Tibial nerve (tissue), 4 donors: ENCODE data around the gene MGMT. TPM values are rescaled to one million over a fixed set of nuclear protein-coding genes. Genes with fewer than 3 reads are reported as not detected.

Source experiments
- DNase-seq, 2 donors: peaks; one replicate each; pipeline ENCODE4 v3.0.0-alpha.2; 2019; ENCODE audit warnings: low spot score in 2 of 2
- H3K27ac ChIP-seq, 4 donors: fragments of 200-600 bp; sonication (generic) in 3 of 4; one replicate each; pipeline ENCODE4 v1.5.1; 2017 to 2019; ENCODE audit warnings: mild to moderate bottlenecking in 1 of 4
- H3K27me3 ChIP-seq, 2 donors: fragments of 200-600 bp; sonication (generic) in 1 of 2; one replicate each; pipeline versions ENCODE4 v1.5.1 to v1.6.0; 2017 to 2019
- H3K36me3 ChIP-seq, 3 donors: fragments of 200-600 bp; sonication (generic); one replicate each; pipeline ENCODE4 v1.5.1; 2018 to 2019
- H3K4me1 ChIP-seq, 4 donors: fragments of 200-600 bp; sonication (generic) in 3 of 4; one replicate each; pipeline ENCODE4 v1.5.1; 2017 to 2019
- H3K4me3 ChIP-seq, 4 donors: fragments of 200-600 bp; sonication (generic) in 3 of 4; one replicate each; pipeline ENCODE4 v1.5.1; 2017 to 2019; ENCODE audit warnings: mild to moderate bottlenecking in 1 of 4, moderate library complexity in 1 of 4
- H3K9me3 ChIP-seq, 4 donors: fragments of 200-600 bp; sonication (generic) in 3 of 4; one replicate each; pipeline ENCODE4 v1.5.1; 2017 to 2019
- EP300 ChIP-seq, 2 donors: sonication (generic); formaldehyde crosslinking; IDR thresholded peaks; one replicate each; pipeline ENCODE4 v1.6.1; 2017; ENCODE audit warnings: antibody characterized with exemption in 2 of 2, mild to moderate bottlenecking in 1 of 2
- POLR2A ChIP-seq, 2 donors: fragments of 450-650 bp; IDR thresholded peaks; one replicate each; pipeline ENCODE4 v1.6.1; 2017; ENCODE audit warnings: antibody characterized with exemption in 2 of 2, mild to moderate bottlenecking in 2 of 2, moderate library complexity in 2 of 2
- WGBS, 2 donors: methylation state at CpG; one replicate each; pipeline ENCODE4 v1.1.5; 2018; 5-methylcytosine and 5-hydroxymethylcytosine counted together
- total RNA-seq, 4 donors: library from RNA; depleted of rRNA; stranded (reverse); fragments of >200 nt; gene quantifications; one replicate each; pipeline ENCODE4 v1.1.0, GENCODE V29; 2016
- TF ChIP-seq, protein P1 (sequence below), 5 experiments: fragments of 200-600 bp in 3 of 5; fragments of 450-650 bp in 2 of 5; sonication (generic) in 3 of 5; IDR thresholded peaks; one replicate each; pipeline ENCODE4 v1.5.1; 2016 to 2019; ENCODE audit warnings: antibody characterized with exemption in 5 of 5, mild to moderate bottlenecking in 3 of 5, moderate library complexity in 2 of 5

MGMT gene
- total RNA-seq, 4 donors from 2014 or later = 26.1 to 39.1 (median 33.7) TPM

DNA sequence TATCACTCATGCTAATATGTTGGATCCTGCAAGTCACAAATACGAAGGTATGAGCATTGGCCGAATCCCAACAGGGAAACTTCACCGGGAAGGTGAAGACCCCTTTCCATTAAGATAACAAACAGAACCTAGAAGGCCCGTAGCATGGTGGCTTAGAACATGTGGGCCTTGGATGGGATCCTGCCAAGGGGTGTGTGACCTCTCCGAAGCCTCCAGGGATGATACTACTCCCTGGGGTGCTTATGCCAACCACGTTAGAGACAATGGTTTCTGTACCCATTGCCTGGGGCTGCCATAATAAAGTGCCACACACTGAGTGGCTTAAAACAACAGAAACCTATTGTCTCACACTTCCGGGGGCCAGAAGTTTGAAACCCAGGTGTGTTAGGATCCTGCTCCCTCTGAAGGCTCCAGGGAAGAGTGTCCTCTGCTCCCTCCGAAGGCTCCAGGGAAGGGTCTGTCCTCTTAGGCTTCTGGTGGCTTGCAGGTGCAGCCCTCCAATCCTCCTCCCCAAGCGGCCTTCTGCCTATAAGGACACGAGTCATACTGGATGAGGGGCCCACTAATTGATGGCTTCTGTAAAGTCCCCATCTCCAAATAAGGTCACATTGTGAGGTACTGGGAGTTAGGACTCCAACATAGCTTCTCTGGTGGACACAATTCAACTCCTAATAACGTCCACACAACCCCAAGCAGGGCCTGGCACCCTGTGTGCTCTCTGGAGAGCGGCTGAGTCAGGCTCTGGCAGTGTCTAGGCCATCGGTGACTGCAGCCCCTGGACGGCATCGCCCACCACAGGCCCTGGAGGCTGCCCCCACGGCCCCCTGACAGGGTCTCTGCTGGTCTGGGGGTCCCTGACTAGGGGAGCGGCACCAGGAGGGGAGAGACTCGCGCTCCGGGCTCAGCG, 992 bp upstream of the MGMT start:
- H3K4me1 ChIP-seq = peaks cover 0 to 18% (median 8%) of the 10 kb centered on the region in 4 donors
- 85 to 86% methylated on average over 14 to 19 of the region's 21 CpGs for WGBS, 2 donors
- H3K9me3 ChIP-seq = no peaks in the 10 kb centered on the region
- peak overlapping the region in 3 of 4 donors; percentile 73 to 86 (median 85) for H3K27ac ChIP-seq
- TF ChIP-seq POLR2A (IDR thresholded peaks at IDR 0.05) = no peak
- no peak for TF ChIP-seq EP300 (IDR thresholded peaks at IDR 0.05)
- TF ChIP-seq, protein P1, sequence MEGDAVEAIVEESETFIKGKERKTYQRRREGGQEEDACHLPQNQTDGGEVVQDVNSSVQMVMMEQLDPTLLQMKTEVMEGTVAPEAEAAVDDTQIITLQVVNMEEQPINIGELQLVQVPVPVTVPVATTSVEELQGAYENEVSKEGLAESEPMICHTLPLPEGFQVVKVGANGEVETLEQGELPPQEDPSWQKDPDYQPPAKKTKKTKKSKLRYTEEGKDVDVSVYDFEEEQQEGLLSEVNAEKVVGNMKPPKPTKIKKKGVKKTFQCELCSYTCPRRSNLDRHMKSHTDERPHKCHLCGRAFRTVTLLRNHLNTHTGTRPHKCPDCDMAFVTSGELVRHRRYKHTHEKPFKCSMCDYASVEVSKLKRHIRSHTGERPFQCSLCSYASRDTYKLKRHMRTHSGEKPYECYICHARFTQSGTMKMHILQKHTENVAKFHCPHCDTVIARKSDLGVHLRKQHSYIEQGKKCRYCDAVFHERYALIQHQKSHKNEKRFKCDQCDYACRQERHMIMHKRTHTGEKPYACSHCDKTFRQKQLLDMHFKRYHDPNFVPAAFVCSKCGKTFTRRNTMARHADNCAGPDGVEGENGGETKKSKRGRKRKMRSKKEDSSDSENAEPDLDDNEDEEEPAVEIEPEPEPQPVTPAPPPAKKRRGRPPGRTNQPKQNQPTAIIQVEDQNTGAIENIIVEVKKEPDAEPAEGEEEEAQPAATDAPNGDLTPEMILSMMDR (IDR thresholded peaks at IDR 0.05) = no peak
- no peaks in the 10 kb centered on the region for H3K27me3 ChIP-seq
- H3K36me3 ChIP-seq = peaks cover 0 to 17% (median 0%) of the 10 kb centered on the region in 3 donors
- H3K4me3 ChIP-seq = peak overlapping the region; percentile 35 to 84 (median 67)
- DNase-seq = no peak

DNA sequence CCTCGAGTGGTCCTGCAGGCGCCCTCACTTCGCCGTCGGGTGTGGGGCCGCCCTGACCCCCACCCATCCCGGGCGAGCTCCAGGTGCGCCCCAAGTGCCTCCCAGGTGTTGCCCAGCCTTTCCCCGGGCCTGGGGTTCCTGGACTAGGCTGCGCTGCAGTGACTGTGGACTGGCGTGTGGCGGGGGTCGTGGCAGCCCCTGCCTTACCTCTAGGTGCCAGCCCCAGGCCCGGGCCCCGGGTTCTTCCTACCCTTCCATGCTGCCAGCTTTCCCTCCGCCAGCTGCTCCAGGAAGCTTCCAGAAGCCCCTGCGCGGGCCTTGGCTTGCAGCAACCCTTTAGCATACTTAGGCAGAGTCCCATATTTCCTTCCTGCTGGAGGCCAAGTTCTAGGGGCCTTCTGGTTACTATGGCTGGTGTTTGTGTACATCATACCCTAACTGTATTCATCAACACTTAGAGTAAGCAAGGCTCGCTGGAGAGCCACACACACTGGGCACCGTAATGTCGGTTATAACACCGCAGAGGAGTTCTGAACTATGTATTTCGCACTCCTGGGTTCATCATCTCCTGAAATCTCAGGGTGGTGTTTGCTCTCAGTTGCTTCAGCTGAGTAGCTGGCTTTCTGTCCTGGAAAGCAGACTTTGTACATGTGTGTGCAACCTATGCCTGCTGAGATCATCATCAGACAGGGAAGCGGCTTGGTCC, 471 bp downstream of the MGMT start:
- WGBS, 2 donors = 49 to 54% methylated on average over 16 of the region's 25 CpGs
- DNase-seq = no peak

DNA sequence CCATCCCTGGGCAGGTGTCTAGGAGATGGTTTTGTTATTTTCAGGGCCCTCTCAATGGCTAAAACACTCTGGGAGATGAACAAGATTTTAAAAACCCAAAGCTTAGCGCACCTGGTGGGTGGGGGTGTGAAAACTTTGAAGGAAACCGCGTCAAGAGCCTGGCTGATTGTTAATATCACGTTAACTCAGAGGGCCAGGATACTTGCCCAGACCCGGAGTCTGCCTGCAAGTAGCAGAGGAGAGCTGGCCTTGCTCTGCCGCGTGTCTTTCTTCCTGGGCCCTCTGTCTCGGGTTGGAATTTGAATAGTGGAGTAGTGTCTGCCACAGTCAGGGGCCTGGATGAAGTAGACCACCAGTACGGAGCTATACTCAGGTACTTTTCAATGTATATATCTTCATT, 1.1 kb downstream of the MGMT start:
- Histone ChIP-seq H3K27me3 (no peaks in the 10 kb centered on the region), H3K27ac (peak overlapping the region in 1 of 4 donors; percentile 86), H3K36me3 (peaks cover 0 to 38% (median 0%) of the 10 kb centered on the region in 3 donors), H3K9me3 (no peaks in the 10 kb centered on the region), H3K4me1 (peaks cover 0 to 18% (median 8%) of the 10 kb centered on the region in 4 donors), H3K4me3 (no peak overlapping the region)
- TF ChIP-seq POLR2A (IDR thresholded peaks at IDR 0.05) (no peak), EP300 (IDR thresholded peaks at IDR 0.05) (no peak)
- TF ChIP-seq, protein P1 (IDR thresholded peaks at IDR 0.05) = no peak
- no peak for DNase-seq
- 93 to 94% methylated on average over 9 of the region's 9 CpGs for WGBS, 2 donors

More for the DNA sequence above, 471 bp downstream of the MGMT start:
- Histone ChIP-seq H3K9me3 (no peaks in the 10 kb centered on the region), H3K4me3 (peak overlapping the region; percentile 66 to 84 (median 72)), H3K27ac (peak overlapping the region; percentile 55 to 93 (median 82)), H3K36me3 (peaks cover 0 to 32% (median 0%) of the 10 kb centered on the region in 3 donors), H3K4me1 (peaks cover 0 to 18% (median 8%) of the 10 kb centered on the region in 4 donors), H3K27me3 (no peaks in the 10 kb centered on the region)
- TF ChIP-seq, protein P1 (IDR thresholded peaks at IDR 0.05) = no peak
- TF ChIP-seq POLR2A (IDR thresholded peaks at IDR 0.05) = no peak
- no peak for TF ChIP-seq EP300 (IDR thresholded peaks at IDR 0.05)

DNA sequence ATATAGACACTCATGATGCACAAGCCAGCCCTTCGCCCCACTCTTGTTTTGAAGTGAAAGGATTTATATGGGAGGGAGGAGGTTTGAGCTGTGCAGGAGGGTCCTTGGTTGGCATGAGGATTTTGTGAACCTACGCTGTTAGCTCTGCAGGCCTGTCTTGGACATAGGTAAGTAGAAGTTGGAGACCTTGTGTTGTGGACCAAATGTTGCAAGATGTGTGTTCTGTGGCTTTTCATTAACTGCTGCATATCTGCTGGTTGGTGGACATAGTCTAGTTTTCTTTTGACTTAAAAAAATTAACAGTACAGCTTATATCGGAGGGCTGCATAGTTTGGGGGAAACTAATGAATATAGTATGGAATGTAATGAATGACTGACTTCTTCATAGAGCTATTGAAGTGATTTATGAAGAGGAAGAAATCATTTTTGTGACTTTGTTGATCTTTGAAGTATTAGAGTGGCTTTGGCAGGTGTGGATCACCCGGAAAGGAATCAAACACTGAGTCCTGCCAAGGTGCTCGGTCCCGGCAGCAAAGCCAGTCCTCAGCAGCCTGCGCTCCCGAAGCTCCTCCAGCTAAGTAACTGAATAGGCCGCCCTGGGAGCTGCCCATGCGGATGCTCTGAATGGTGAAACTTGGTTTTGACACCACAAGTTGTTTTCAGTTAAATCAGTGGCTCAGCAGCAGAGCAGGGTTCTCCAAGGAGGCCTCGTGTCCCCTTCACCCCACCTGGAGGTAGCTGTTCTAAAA, 3.2 kb downstream of the MGMT start:
- DNase-seq = no peak
- 75 to 78% methylated on average over 11 of the region's 11 CpGs for WGBS, 2 donors
- Histone ChIP-seq H3K4me3 (no peak overlapping the region), H3K27ac (no peak overlapping the region), H3K9me3 (no peaks in the 10 kb centered on the region), H3K4me1 (peaks cover 0 to 18% (median 8%) of the 10 kb centered on the region in 4 donors), H3K36me3 (peaks cover 0 to 38% (median 0%) of the 10 kb centered on the region in 3 donors), H3K27me3 (no peaks in the 10 kb centered on the region)
- TF ChIP-seq POLR2A (IDR thresholded peaks at IDR 0.05) (no peak), EP300 (IDR thresholded peaks at IDR 0.05) (no peak)
- TF ChIP-seq, protein P1 (IDR thresholded peaks at IDR 0.05) = no peak
